Measurements from ENCODE around the gene KRTAP5-5. TPM values are rescaled to one million over a fixed set of nuclear protein-coding genes. Genes with fewer than 3 reads are reported as not detected.
"Not testable (repeated sequence)": the region's sequence is repeated elsewhere in the genome, so short reads cannot be mapped to it uniquely, and the experiment has no call there.

Gene KRTAP5-5
- total RNA-seq, 6 experiments from 2014 or later, result not detected

GRCh38 chr11:1589996-1590395 lies 39.6 kb upstream of the KRTAP5-5 start:
- WGBS (ENCODE audit: insufficient coverage, low coverage, low lambda C conversion rate, missing lambda C conversion rate), result 87% methylated on average over 3 of the region's 6 CpGs
- no peak overlapping the region for H3K27ac ChIP-seq
- ATAC-seq, result no peak
- no peaks in the 10 kb centered on the region for H3K36me3 ChIP-seq
- TF ChIP-seq POLR2A (IDR thresholded peaks at IDR 0.05), result no peak
- no peak for TF ChIP-seq CTCF (IDR thresholded peaks at IDR 0.05)
- no peaks in the 10 kb centered on the region for H3K4me1 ChIP-seq
- DNase-seq, result no peak
- H3K4me3 ChIP-seq, result no peak overlapping the region
- intact Hi-C loops (cut with DNase I), result no loop called here
- H3K27me3 ChIP-seq, result peaks cover 0 to 5% of the 10 kb centered on the region in 2 donors
- H3K9me3 ChIP-seq, result no peaks in the 10 kb centered on the region

- ATAC-seq (no peak), DNase-seq (no peak)
- Histone ChIP-seq H3K4me1 (no peaks in the 10 kb centered on the region), H3K36me3 (no peaks in the 10 kb centered on the region), H3K27me3 (peaks cover 0 to 5% of the 10 kb centered on the region in 2 donors), H3K9me3 (no peaks in the 10 kb centered on the region), H3K27ac (no peak overlapping the region), H3K4me3 (no peak overlapping the region)
- 76% methylated on average over 7 of the region's 9 CpGs for WGBS (ENCODE audit: insufficient coverage, low coverage, low lambda C conversion rate, missing lambda C conversion rate)
- TF ChIP-seq POLR2A (IDR thresholded peaks at IDR 0.05) (no peak), CTCF (IDR thresholded peaks at IDR 0.05) (no peak)
- intact Hi-C loops (cut with DNase I), result no loop called here
Observed at GRCh38 chr11:1592628-1593027, 36.9 kb upstream of the KRTAP5-5 start.

DNA sequence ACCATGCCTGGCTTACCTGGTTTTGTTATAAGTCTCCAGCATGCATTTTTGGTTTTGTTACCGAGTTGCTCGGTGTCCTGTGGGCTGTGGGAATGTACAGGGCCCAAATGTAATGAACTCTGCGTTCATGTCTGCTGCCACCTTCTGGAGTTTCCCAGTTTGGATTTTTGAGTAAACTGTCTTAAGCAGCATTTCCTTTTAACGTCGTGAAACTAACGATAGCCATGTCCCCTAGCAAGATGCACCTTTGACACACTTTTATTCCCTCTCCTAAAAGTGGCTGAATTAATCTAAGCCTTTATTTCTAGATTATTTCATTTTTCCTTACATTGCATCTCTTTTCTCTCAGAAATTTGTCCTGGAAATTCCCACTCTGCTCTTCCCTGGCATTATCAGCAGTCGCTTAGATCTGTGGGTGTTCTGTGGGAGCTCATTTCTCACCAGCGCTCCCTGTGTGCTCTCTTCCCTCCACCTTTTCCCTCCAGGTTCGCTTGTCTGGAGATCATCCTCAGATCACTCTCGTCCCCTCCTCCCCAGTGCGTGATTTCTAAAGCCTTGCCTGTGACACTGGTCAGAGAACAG lies 33.5 kb upstream of the KRTAP5-5 start:
- 64% methylated on average over 9 of the region's 11 CpGs for WGBS (ENCODE audit: insufficient coverage, low coverage, low lambda C conversion rate, missing lambda C conversion rate)
- H3K4me3 ChIP-seq; ATAC-seq; H3K27ac ChIP-seq; H3K36me3 ChIP-seq; intact Hi-C loops (cut with DNase I); H3K4me1 ChIP-seq; DNase-seq; H3K9me3 ChIP-seq; H3K27me3 ChIP-seq: not testable (repeated sequence)

DNA sequence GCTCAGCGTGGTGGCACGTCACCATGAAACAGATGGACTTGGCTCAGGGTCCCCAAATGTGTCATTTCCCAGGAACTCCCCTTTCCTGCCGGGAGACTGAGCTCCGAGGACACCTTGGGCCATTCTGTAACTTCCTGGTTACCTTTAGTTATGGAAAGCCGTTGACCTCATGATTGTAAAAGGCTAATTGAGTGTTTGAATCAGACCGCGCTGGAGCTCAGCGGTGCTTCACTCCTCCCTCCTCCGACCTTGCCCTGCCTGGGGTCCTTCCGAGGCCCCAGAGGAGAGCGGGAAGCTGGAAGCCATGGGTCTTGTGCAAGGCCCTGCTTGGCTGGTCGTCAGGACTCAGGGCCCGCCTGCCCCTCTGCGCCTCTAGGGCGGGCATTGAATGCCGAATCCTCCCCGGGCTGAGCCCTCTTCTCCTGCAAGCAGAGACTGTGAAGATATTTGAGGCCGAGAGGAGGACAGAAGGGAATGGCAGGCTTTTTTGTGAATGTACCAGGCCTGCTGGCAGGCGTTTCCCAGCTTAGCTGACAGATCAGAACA lies 32.9 kb upstream of the KRTAP5-5 start:
- DNase-seq; H3K4me1 ChIP-seq; ATAC-seq; H3K27me3 ChIP-seq; H3K27ac ChIP-seq; H3K9me3 ChIP-seq; intact Hi-C loops (cut with DNase I); H3K36me3 ChIP-seq; H3K4me3 ChIP-seq: not testable (repeated sequence)
- 71% methylated on average over 5 of the region's 19 CpGs for WGBS (ENCODE audit: insufficient coverage, low coverage, low lambda C conversion rate, missing lambda C conversion rate)

DNA sequence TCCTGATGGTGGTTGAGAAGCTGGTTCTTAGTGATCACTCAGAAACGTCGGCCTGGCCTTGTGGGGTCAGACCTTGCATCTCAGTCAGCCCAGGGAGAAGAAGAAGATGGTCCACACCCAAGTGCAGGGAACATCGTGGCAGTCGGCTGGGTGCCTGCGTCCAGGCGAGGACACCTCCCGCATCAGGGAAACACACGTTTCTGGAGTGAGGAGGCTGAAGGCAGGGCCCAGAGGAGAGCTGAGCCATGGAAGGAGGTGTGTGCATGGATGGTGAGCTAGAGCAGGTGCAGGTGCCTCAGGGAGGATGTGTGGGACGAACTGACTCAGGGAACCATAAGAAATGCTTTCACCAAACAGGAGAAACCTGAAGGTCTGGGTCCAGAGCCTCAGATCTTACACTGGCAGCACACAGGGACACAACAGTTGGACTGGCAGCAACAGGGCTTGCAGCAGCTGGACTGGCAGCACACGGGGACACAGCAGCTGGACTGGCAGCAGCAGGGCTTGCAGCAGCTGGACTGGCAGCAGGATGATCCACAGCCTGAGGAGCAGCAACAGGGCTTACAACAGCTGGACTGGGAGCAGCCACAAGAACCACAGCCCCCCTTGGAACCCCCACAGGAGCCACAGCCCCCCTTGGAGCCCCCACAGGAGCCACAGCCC lies 32.1 kb upstream of the KRTAP5-5 start:
- intact Hi-C loops (cut with DNase I), result no loop called here
- WGBS (ENCODE audit: insufficient coverage, low coverage, low lambda C conversion rate, missing lambda C conversion rate), result 84% methylated on average over 9 of the region's 10 CpGs
- Histone ChIP-seq H3K9me3 (no peaks in the 10 kb centered on the region), H3K4me3 (no peak overlapping the region), H3K27me3 (peaks cover 0 to 5% of the 10 kb centered on the region in 2 donors), H3K36me3 (no peaks in the 10 kb centered on the region), H3K27ac (no peak overlapping the region), H3K4me1 (no peaks in the 10 kb centered on the region)
- no peak for TF ChIP-seq POLR2A (IDR thresholded peaks at IDR 0.05)
- no peak for TF ChIP-seq CTCF (IDR thresholded peaks at IDR 0.05)
- ATAC-seq (no peak), DNase-seq (no peak)

All from right lobe of liver (tissue), 6 donors.